Endothelial cell of umbilical vein (primary cell): Measurements from ENCODE around the gene SYT11.

Experiments used
- GATA2 ChIP-seq: IDR thresholded peaks from 2 replicates; pipeline ENCODE4 v1.7.0; 2011; ENCODE audit warnings: low read depth, mild to moderate bottlenecking, moderate library complexity, mixed read lengths, low read length; ENCODE audit not compliant: insufficient read length, insufficient read depth
- POLR2AphosphoS5 ChIP-seq: IDR thresholded peaks from 2 replicates; pipeline ENCODE4 v1.6.1; 2012; ENCODE audit warnings: low read depth, mild to moderate bottlenecking, control low read depth, low read length, moderate library complexity; ENCODE audit not compliant: insufficient read depth
- TF ChIP-seq, protein P1 (sequence below), 2 donors: IDR thresholded peaks; 1 replicate in 1 of 2; 2 replicates in 1 of 2; pipeline ENCODE4 v1.5.1; 2011; ENCODE audit warnings: low read length in 2 of 2, mild to moderate bottlenecking in 2 of 2, moderate library complexity in 2 of 2, control low read depth in 1 of 2, inconsistent platforms in 1 of 2, low read depth in 1 of 2; ENCODE audit not compliant: insufficient read depth in 1 of 2; ENCODE audit errors: extremely low read depth in 1 of 2

DNA sequence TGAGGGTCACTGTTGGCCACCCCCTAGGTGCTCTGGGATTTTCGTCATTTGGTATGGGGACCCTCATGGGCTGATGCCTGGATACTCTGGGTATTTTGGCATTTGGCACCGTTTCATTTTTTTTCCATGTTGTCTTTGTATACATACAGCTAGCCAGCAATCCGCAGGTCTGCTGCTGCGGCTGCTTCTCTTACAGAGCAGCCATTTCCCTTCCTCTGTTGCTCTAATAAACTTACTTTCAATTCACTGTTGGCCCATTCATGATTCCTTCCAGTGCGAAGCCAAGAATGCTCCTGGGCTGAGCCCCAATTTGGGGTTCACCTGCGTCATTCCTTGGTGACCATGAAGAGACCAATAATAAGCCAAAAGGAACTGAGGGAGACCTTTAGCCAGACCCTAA lies 23.8 kb upstream of the SYT11 start:
- TF ChIP-seq POLR2AphosphoS5 (no peak), GATA2 (no peak)
- TF ChIP-seq, protein P1, sequence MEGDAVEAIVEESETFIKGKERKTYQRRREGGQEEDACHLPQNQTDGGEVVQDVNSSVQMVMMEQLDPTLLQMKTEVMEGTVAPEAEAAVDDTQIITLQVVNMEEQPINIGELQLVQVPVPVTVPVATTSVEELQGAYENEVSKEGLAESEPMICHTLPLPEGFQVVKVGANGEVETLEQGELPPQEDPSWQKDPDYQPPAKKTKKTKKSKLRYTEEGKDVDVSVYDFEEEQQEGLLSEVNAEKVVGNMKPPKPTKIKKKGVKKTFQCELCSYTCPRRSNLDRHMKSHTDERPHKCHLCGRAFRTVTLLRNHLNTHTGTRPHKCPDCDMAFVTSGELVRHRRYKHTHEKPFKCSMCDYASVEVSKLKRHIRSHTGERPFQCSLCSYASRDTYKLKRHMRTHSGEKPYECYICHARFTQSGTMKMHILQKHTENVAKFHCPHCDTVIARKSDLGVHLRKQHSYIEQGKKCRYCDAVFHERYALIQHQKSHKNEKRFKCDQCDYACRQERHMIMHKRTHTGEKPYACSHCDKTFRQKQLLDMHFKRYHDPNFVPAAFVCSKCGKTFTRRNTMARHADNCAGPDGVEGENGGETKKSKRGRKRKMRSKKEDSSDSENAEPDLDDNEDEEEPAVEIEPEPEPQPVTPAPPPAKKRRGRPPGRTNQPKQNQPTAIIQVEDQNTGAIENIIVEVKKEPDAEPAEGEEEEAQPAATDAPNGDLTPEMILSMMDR (IDR thresholded peaks at IDR 0.05; ENCODE audit: extremely low read depth in 1 of 2, insufficient read depth in 1 of 2, low read depth in 1 of 2, low read length in 2 of 2), result no peak
